Omental fat pad (tissue), 4 donors: ENCODE measurements around the gene BCAR3. TPM values are rescaled to one million over a fixed set of nuclear protein-coding genes. Genes with fewer than 3 reads are reported as not detected.

ENCODE experiments used
- ATAC-seq: fragments of 150-250 bp; one replicate; pipeline ENCODE4 v1.9.1; 2016; ENCODE audit warnings: mild to moderate bottlenecking, moderate library complexity; ENCODE audit not compliant: low FRiP score
- DNase-seq: peaks from one replicate; pipeline ENCODE4 v3.0.0-alpha.2; 2019; ENCODE audit warnings: low spot score
- total RNA-seq, 4 donors: library from RNA; depleted of rRNA; stranded (reverse); fragments of >200 nt; gene quantifications; one replicate each; pipeline ENCODE4 v1.1.0, GENCODE V29; 2016
- TF ChIP-seq, protein P1 (sequence below), 3 donors: fragments of 450-650 bp; IDR thresholded peaks; one replicate each; pipeline ENCODE4 v1.5.1; 2016 to 2017; ENCODE audit warnings: antibody characterized with exemption in 3 of 3, mild to moderate bottlenecking in 3 of 3, moderate library complexity in 2 of 3

BCAR3 gene
- total RNA-seq, 4 donors from 2014 or later: 43.7 to 73.5 (median 45.8) TPM

DNA sequence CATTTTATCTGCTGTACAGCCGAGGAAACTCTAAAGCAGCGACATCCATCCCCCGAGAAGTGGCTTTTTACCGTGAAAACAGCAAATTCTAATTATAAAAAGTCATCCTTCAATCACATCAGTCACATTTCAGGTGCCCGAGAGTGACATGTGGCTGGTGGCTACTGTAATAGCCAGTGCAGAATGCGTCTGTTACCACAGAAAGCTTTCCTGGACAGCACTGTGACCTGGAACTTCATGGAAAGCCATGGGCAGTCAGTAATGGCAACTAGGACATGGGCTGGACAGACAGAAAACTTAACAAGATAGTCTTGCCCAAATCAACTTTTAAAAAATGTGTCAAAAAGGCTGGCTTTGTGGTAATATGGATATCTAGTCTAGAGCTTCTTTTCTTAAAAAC lies 106.6 kb downstream of the BCAR3 start:
- TF ChIP-seq, protein P1, sequence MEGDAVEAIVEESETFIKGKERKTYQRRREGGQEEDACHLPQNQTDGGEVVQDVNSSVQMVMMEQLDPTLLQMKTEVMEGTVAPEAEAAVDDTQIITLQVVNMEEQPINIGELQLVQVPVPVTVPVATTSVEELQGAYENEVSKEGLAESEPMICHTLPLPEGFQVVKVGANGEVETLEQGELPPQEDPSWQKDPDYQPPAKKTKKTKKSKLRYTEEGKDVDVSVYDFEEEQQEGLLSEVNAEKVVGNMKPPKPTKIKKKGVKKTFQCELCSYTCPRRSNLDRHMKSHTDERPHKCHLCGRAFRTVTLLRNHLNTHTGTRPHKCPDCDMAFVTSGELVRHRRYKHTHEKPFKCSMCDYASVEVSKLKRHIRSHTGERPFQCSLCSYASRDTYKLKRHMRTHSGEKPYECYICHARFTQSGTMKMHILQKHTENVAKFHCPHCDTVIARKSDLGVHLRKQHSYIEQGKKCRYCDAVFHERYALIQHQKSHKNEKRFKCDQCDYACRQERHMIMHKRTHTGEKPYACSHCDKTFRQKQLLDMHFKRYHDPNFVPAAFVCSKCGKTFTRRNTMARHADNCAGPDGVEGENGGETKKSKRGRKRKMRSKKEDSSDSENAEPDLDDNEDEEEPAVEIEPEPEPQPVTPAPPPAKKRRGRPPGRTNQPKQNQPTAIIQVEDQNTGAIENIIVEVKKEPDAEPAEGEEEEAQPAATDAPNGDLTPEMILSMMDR (IDR thresholded peaks at IDR 0.05): no peak
- DNase-seq (no peak), ATAC-seq (no peak)

DNA sequence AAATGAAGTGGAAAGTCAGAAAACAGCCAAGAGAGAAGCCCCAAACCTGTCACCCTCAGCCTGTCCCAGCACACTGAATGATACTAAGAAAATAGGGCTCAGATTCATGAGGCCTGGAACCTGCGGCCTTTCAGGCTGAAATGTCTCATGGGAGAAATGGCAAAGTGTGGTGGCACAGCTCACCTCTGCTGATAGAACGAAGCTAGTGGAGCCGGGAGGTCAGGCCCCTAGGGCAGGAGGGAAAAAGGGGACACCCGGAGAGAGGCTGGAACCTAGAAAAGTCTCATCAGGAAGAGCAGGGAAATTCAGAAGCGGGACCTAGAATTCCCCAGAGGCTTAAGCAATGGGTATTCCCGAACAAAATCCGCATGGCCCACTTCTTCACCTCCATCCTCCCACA lies 107.1 kb downstream of the BCAR3 start:
- ATAC-seq (no peak), DNase-seq (no peak)
- TF ChIP-seq, protein P1 (IDR thresholded peaks at IDR 0.05): no peak

DNA sequence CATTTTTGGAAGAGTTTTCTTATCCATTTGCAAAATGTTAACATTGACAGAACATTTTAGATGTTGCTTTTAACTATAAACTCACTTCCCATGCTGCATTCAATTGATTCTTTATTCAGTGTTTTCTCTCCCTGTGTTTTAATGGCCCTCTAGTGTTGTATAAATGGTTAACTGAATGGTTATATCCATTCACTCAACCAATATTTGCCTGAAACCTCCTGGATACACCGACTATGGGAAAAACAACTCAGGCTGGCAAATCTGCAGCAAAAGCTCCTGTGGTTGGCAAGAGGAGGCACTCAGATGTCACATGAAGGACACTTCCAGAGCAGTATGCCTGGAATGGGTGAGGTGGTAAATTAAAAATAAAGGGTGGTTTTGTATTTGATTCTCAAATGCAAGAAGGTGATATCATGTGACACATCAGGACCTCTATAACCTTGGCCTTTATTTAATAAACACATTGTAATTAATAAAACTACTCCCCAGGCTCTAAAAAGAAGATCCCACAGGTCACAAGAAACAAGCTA lies 107.6 kb downstream of the BCAR3 start:
- TF ChIP-seq, protein P1 (IDR thresholded peaks at IDR 0.05): no peak
- no peak for ATAC-seq
- no peak for DNase-seq

DNA sequence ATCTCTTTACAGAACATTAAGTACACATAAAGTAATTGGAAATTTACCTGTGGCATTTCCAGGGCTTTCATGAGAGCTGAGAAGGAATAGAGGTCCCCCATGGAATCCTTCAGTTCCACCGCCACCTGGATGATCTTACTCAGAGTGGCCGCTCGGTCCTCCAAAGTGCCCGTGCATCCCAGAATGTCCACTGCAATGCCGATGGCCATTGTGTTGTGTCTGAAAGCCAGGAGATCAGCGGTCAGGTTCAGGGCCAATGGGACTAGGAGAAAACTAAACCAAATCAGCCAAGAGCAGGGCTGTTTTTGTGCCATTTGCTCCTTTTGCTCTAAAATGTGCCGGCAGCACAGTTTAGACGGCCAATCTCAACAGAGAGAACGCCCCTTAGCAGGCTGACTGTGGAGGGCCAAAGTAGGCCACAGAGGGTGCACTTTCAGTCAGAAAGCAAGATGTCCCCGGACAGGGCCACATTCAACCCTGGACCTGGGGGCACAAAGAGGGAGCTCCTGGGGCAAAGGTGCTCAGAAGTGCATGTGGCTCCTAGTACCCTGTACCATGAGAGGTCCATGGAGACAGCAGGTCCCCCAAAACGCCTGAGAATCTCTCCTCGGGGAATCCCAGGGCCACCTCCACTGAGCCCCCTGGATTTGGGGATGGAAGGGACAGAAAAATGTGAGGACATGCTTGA lies 109.9 kb downstream of the BCAR3 start:
- no peak for DNase-seq
- TF ChIP-seq, protein P1 (IDR thresholded peaks at IDR 0.05): no peak
- no peak for ATAC-seq

DNA sequence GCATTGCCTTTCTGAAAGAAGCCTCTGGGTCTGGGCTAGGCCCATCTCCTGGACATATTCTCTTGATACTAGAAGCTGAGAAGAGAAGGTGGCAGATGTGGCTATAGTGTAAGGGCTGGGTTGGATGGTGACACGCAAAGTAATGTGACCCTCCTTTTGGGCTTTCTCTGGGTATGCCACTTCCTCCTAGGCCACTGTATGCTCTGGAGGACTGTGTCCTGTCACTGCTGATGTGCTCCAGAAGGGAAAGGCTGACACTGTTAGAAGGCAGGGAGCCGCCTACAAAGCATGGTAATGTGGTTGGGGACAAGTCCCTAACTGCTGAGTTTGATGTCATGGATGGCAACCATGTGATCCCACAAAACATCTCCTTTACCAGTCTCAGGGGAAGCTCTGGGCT lies 112.1 kb downstream of the BCAR3 start:
- TF ChIP-seq, protein P1 (IDR thresholded peaks at IDR 0.05): no peak
- DNase-seq (no peak), ATAC-seq (no peak)

DNA sequence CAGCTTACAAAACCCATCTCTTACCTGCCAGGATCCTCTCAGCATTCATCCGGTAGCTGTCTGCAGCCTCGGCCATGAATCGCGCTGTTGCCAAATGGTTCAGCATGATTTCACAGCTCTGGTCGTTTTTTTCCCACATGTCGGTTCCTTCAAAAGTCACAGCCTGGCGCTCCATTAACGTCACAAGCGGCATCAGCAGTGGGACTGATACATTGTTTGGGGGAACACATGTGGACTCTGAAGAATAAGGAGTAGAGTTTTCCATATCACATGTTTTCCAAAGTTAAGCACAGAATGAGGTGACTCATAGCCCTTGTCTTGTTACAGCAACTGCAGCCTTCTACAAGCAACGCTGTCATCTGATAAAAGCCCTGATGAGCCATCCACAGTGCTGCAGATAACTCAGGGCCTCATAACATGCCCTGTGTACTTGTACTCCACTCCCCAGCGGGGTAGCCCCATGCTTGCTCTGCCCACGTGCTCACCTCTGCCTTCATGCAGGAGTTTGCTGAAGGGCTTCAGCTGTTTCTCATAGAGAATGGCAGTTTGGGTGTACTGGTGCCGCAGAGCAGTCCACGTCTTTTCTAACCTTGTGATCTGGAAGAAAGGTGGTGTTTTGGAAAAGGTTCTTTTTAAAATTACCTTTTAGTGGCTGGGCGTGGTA lies 114.2 kb downstream of the BCAR3 start:
- peak; percentile 90 for ATAC-seq

More for the DNA sequence above, 114.2 kb downstream of the BCAR3 start:
- TF ChIP-seq, protein P1 (IDR thresholded peaks at IDR 0.05): no peak
- DNase-seq: no peak
